WTC11 (cell line): Measurements from ENCODE around the gene ATP9B. TPM values are rescaled to one million over a fixed set of nuclear protein-coding genes. Genes with fewer than 3 reads are reported as not detected.

Source experiments
- ATAC-seq: fragments of 200-7000 bp; cut with Tn5 transposase; 2 replicates; pipeline ENCODE4 v1.10.0; 2021; ENCODE audit warnings: mild to moderate bottlenecking, moderate library complexity
- CTCF ChIA-PET: fragments of 300-600 bp; sonication (Branson Sonifier 250); formaldehyde crosslinking; loops from one replicate; lab custom pipeline; 2021; ENCODE audit warnings: antibody characterized with exemption; lab: Charles Lee
- POLR2A ChIA-PET: fragments of 350-600 bp; sonication (Branson Sonifier 250); formaldehyde crosslinking; loops from one replicate; lab custom pipeline; 2021; ENCODE audit warnings: antibody characterized with exemption; lab: Charles Lee
- DNase-seq: peaks from one replicate; pipeline ENCODE4 v3.0.0; 2021; ENCODE audit warnings: low spot score
- H3K27ac Mint-ChIP-seq: 2 replicates; pipeline ENCODE4 v1.8.0; 2021; ENCODE audit warnings: mixed read lengths
- H3K27me3 Mint-ChIP-seq: 2 replicates; pipeline ENCODE4 v1.8.0; 2021; ENCODE audit warnings: low read depth, mild to moderate bottlenecking, moderate library complexity, mixed read lengths
- H3K36me3 Mint-ChIP-seq: 2 replicates; pipeline ENCODE4 v1.8.0; 2021; ENCODE audit warnings: mixed read lengths
- H3K4me1 Mint-ChIP-seq: 2 replicates; pipeline ENCODE4 v1.8.0; 2022; ENCODE audit warnings: mixed read lengths
- H3K4me3 Mint-ChIP-seq: 2 replicates; pipeline ENCODE4 v1.8.0; 2021; ENCODE audit warnings: mild to moderate bottlenecking, moderate library complexity, mixed read lengths
- H3K9me3 Mint-ChIP-seq: 2 replicates; pipeline ENCODE4 v1.8.0; 2021; ENCODE audit warnings: mixed read lengths
- AR ChIP-seq: fragments of 250-450 bp; sonication (Bioruptor Pico); IDR thresholded peaks from 2 replicates; pipeline ENCODE4 v1.9.0; 2021; ENCODE audit warnings: mild to moderate bottlenecking
- ATF1 ChIP-seq: sonication (generic); formaldehyde crosslinking; IDR thresholded peaks from 2 replicates; pipeline ENCODE4 v1.8.1; 2023; ENCODE audit warnings: mild to moderate bottlenecking, moderate library complexity, missing genetic modification reagents
- ATF6 ChIP-seq: sonication (generic); formaldehyde crosslinking; IDR thresholded peaks from 2 replicates; pipeline ENCODE4 v1.8.1; 2023; ENCODE audit warnings: mild to moderate bottlenecking, missing genetic modification reagents
- ERG ChIP-seq: fragments of 250-450 bp; sonication (Bioruptor Pico); IDR thresholded peaks from 2 replicates; pipeline ENCODE4 v1.8.0; 2021; ENCODE audit warnings: mild to moderate bottlenecking
- ESRRA ChIP-seq: sonication (generic); formaldehyde crosslinking; IDR thresholded peaks from 2 replicates; pipeline ENCODE4 v1.8.1; 2022; ENCODE audit warnings: mild to moderate bottlenecking, missing genetic modification reagents, borderline replicate concordance
- GRHL2 ChIP-seq: fragments of 250-450 bp; sonication (Bioruptor Pico); IDR thresholded peaks from 2 replicates; pipeline ENCODE4 v1.8.0; 2022; ENCODE audit warnings: mild to moderate bottlenecking, moderate library complexity; ENCODE audit not compliant: insufficient replicate concordance, severe bottlenecking
- KAT7 ChIP-seq: sonication (generic); formaldehyde crosslinking; IDR thresholded peaks from 2 replicates; pipeline ENCODE4 v1.8.1; 2023; ENCODE audit warnings: missing genetic modification reagents, mild to moderate bottlenecking, borderline replicate concordance
- NFATC4 ChIP-seq: fragments of 250-450 bp; sonication (Bioruptor Pico); IDR thresholded peaks from 2 replicates; pipeline ENCODE4 v1.9.0; 2021; ENCODE audit warnings: mild to moderate bottlenecking
- NFYB ChIP-seq: sonication (generic); formaldehyde crosslinking; conservative IDR thresholded peaks from 2 replicates; pipeline ENCODE4 v1.8.0; 2022; ENCODE audit warnings: low read depth, missing genetic modification reagents
- PREB ChIP-seq: sonication (generic); formaldehyde crosslinking; IDR thresholded peaks from 2 replicates; pipeline ENCODE4 v1.8.1; 2022; ENCODE audit warnings: mild to moderate bottlenecking, missing genetic modification reagents, moderate library complexity, borderline replicate concordance
- ZBTB43 ChIP-seq: sonication (generic); formaldehyde crosslinking; IDR thresholded peaks from 2 replicates; pipeline ENCODE4 v1.8.1; 2023; ENCODE audit warnings: mild to moderate bottlenecking, missing genetic modification reagents
- ZNF232 ChIP-seq: sonication (generic); formaldehyde crosslinking; IDR thresholded peaks from 2 replicates; pipeline ENCODE4 v1.8.0; 2022; ENCODE audit warnings: mild to moderate bottlenecking, missing genetic modification reagents
- ZNF396 ChIP-seq: fragments of 250-450 bp; sonication (Bioruptor Pico); IDR thresholded peaks from 2 replicates; pipeline ENCODE4 v1.8.0; 2021; ENCODE audit warnings: mild to moderate bottlenecking, moderate library complexity, borderline replicate concordance
- ZNF425 ChIP-seq: fragments of 250-450 bp; sonication (Bioruptor Pico); conservative IDR thresholded peaks from 2 replicates; pipeline ENCODE4 v1.9.0; 2021; ENCODE audit warnings: mild to moderate bottlenecking
- total RNA-seq: library from RNA; stranded (reverse); gene quantifications from 3 replicates; pipeline ENCODE4 v1.2.3, GENCODE V29; 2021
- TF ChIP-seq, protein P1 (sequence below): sonication (generic); formaldehyde crosslinking; IDR thresholded peaks from 2 replicates; pipeline ENCODE4 v1.8.1; 2022; ENCODE audit warnings: low read depth, missing genetic modification reagents, borderline replicate concordance
- TF ChIP-seq, protein P2 (sequence below): sonication (generic); formaldehyde crosslinking; conservative IDR thresholded peaks from 2 replicates; pipeline ENCODE4 v1.8.1; 2022; ENCODE audit warnings: mild to moderate bottlenecking, missing genetic modification reagents
- TF ChIP-seq, protein P3 (sequence below): sonication (generic); formaldehyde crosslinking; IDR thresholded peaks from 2 replicates; pipeline ENCODE4 v1.8.0; 2023; ENCODE audit warnings: mild to moderate bottlenecking, missing genetic modification reagents

Gene ATP9B
- total RNA-seq, 1 experiment from 2014 or later = 19.0 TPM

DNA sequence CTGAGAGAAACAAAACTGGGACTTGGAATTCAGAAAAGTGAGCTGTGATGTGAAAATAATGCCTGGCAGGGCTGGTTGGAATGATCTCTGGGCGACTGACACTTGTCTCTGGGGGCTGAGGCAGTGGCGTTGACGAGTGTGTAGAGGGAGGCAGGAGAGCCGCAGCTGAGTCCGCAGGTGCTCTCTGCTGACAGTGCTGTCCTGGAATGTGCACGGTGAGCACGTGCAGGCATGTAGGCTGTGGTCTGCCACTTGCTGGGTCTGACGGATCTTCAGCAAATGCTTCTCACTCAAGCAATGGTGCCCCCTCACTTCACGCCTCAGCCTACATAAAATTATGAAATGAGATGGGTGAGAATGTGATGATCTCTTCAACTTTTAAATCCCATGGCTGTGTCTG, 38.5 kb upstream of the ATP9B start:
- TF ChIP-seq ATF6 (CRISPR knock-in tag) (no peak), ESRRA (CRISPR knock-in tag) (no peak), PREB (no peak), ERG (CRISPR knock-in tag) (no peak), ATF1 (CRISPR knock-in tag) (no peak), ZNF425 (CRISPR knock-in tag) (no peak), NFATC4 (CRISPR knock-in tag) (no peak), GRHL2 (CRISPR knock-in tag) (no peak), ZBTB43 (CRISPR knock-in tag) (no peak), NFYB (CRISPR knock-in tag) (no peak), KAT7 (CRISPR knock-in tag) (no peak), AR (CRISPR knock-in tag) (no peak), ZNF232 (CRISPR knock-in tag) (no peak), ZNF396 (no peak)
- TF ChIP-seq, protein P1, sequence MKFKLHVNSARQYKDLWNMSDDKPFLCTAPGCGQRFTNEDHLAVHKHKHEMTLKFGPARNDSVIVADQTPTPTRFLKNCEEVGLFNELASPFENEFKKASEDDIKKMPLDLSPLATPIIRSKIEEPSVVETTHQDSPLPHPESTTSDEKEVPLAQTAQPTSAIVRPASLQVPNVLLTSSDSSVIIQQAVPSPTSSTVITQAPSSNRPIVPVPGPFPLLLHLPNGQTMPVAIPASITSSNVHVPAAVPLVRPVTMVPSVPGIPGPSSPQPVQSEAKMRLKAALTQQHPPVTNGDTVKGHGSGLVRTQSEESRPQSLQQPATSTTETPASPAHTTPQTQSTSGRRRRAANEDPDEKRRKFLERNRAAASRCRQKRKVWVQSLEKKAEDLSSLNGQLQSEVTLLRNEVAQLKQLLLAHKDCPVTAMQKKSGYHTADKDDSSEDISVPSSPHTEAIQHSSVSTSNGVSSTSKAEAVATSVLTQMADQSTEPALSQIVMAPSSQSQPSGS = no peak
- TF ChIP-seq, protein P2, sequence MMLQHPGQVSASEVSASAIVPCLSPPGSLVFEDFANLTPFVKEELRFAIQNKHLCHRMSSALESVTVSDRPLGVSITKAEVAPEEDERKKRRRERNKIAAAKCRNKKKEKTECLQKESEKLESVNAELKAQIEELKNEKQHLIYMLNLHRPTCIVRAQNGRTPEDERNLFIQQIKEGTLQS (CRISPR knock-in tag) = no peak
- TF ChIP-seq, protein P3, sequence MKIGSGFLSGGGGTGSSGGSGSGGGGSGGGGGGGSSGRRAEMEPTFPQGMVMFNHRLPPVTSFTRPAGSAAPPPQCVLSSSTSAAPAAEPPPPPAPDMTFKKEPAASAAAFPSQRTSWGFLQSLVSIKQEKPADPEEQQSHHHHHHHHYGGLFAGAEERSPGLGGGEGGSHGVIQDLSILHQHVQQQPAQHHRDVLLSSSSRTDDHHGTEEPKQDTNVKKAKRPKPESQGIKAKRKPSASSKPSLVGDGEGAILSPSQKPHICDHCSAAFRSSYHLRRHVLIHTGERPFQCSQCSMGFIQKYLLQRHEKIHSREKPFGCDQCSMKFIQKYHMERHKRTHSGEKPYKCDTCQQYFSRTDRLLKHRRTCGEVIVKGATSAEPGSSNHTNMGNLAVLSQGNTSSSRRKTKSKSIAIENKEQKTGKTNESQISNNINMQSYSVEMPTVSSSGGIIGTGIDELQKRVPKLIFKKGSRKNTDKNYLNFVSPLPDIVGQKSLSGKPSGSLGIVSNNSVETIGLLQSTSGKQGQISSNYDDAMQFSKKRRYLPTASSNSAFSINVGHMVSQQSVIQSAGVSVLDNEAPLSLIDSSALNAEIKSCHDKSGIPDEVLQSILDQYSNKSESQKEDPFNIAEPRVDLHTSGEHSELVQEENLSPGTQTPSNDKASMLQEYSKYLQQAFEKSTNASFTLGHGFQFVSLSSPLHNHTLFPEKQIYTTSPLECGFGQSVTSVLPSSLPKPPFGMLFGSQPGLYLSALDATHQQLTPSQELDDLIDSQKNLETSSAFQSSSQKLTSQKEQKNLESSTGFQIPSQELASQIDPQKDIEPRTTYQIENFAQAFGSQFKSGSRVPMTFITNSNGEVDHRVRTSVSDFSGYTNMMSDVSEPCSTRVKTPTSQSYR (CRISPR knock-in tag) = no peak
- peaks cover 16% of the 10 kb centered on the region for H3K36me3 Mint-ChIP-seq
- H3K27me3 Mint-ChIP-seq = 0 out of 2 replicates have a peak, but pooled peaks cover 3% of the 10 kb centered on the region
- ATAC-seq (no peak), DNase-seq (no peak)
- no peak overlapping the region for H3K4me3 Mint-ChIP-seq
- CTCF ChIA-PET = no interaction called here
- POLR2A ChIA-PET = no interaction called here
- H3K9me3 Mint-ChIP-seq = peaks cover 37% of the 10 kb centered on the region
- H3K4me1 Mint-ChIP-seq = peaks cover 7% of the 10 kb centered on the region
- no peak overlapping the region for H3K27ac Mint-ChIP-seq
